GM12891 (cell line): ENCODE data around the gene GRM3.

Experiments
- POLR2A ChIP-seq: IDR thresholded peaks from 2 replicates; pipeline ENCODE4 v1.6.1; 2011; ENCODE audit warnings: low read depth, low read length, control low read depth
- POLR2AphosphoS5 ChIP-seq: IDR thresholded peaks from 2 replicates; pipeline ENCODE4 v1.6.1; 2011; ENCODE audit warnings: low read depth, low read length, control low read depth
- SPI1 ChIP-seq: IDR thresholded peaks from 2 replicates; pipeline ENCODE4 v1.6.1; 2011; ENCODE audit warnings: low read depth, low read length, control low read depth

DNA sequence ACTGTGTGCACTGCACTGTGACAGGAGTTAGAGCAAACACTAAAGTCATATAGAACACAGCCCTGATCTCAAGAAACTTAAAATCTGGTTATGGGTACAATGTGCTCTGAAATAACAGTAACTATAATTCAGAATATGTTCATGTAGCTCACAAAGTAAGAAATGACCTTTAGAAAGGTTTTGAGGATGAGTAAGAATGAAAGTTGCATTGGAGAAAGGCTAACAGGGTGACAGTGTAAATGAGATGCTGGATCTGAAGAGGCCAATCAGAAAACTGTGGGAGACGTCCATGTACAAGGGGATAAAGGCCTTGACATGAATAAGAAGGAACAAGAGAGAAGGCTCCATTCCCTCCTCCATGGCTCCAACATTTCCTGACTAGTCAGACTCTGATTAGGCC, 124.7 kb downstream of the GRM3 start:
- TF ChIP-seq POLR2AphosphoS5 (no peak), POLR2A (no peak), SPI1 (no peak)
